Urinary bladder (tissue), 4 donors: Measurements from ENCODE around the gene SH3RF3. TPM values are rescaled to one million over a fixed set of nuclear protein-coding genes. Genes with fewer than 3 reads are reported as not detected.

Experiments
- DNase-seq: peaks from one replicate; pipeline ENCODE4 v3.0.0-alpha.2; 2015; ENCODE audit errors: extremely low spot score
- H3K27ac ChIP-seq: one replicate; pipeline ENCODE4 v1.5.1; 2013; ENCODE audit warnings: low read depth, mild to moderate bottlenecking, moderate library complexity
- H3K36me3 ChIP-seq: one replicate; pipeline ENCODE4 v1.6.1; 2013; ENCODE audit warnings: mild to moderate bottlenecking, moderate library complexity; ENCODE audit not compliant: insufficient read depth
- H3K4me1 ChIP-seq: one replicate; pipeline ENCODE4 v1.6.1; 2013; ENCODE audit warnings: mild to moderate bottlenecking, moderate library complexity; ENCODE audit not compliant: insufficient read depth
- H3K4me3 ChIP-seq: one replicate; pipeline ENCODE4 v1.5.1; 2013; ENCODE audit warnings: low read depth, low read length
- WGBS: extraction: QIAGEN DNeasy Blood & Tissue Kit; methylation state at CpG from one replicate; pipeline ENCODE4 v1.1.7; 2013; 5-methylcytosine and 5-hydroxymethylcytosine counted together
- polyA plus RNA-seq: library from polyadenylated mRNA; stranded (reverse); fragments of 200-250 nt; gene quantifications from one replicate; pipeline ENCODE4 v1.2.3, GENCODE V29; 2013
- total RNA-seq: library from RNA; depleted of rRNA; stranded (reverse); fragments of >200 nt; gene quantifications from one replicate; pipeline ENCODE4 v1.2.3, GENCODE V29; 2014
- donor health status: healthy with polysubstance abuse.
- donor health status: healthy.

Gene SH3RF3
- total and polyA plus RNA-seq, 2 donors = 3.6 to 12.6 TPM

DNA sequence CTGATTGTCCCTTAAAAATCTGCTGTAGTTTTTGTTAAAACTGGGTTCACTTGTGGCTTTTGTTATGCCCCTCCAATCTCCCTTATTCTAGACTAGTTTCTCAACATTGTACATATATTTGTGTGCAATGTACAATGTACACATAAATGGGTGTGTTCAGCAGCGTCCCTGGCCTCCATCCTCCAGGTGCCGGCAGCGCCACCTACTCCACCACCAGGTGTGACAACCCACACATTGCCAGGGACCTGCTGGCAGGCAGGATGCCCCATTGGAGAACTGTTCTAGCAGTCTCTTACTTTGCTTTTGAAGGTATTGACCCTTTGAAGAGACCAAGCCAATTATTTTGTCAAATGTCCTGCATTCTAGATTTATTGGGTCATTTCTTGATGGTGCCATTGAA is 75.4 kb downstream of the SH3RF3 start:
- no peak for DNase-seq
- Histone ChIP-seq H3K27ac (no peak overlapping the region), H3K36me3 (no peaks in the 10 kb centered on the region), H3K4me3 (no peak overlapping the region), H3K4me1 (no peaks in the 10 kb centered on the region)
- WGBS = 90% methylated on average over 3 of the region's 3 CpGs

DNA sequence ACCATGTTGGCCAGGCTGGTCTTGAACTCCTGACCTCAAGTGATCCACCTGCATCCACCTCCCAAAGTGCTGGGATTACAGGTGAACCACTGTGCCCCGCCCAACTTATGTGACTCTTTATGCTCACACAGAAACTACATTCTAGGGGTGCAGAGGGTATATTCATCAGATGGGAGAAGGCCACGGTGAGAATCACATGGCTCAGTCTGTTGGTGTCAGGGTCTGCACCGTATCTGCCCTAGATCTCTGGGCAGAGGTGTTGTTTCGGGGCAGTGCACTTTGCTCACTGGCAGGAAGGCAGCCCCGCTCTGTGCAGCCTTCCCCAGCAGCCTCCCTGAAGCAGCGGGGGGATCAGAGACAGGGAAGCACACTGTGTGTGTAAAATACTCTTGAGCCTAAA is 76.4 kb downstream of the SH3RF3 start:
- H3K4me1 ChIP-seq = no peaks in the 10 kb centered on the region
- 96% methylated on average over 6 of the region's 6 CpGs for whole genome bisulfite sequencing
- DNase-seq = no peak

DNA sequence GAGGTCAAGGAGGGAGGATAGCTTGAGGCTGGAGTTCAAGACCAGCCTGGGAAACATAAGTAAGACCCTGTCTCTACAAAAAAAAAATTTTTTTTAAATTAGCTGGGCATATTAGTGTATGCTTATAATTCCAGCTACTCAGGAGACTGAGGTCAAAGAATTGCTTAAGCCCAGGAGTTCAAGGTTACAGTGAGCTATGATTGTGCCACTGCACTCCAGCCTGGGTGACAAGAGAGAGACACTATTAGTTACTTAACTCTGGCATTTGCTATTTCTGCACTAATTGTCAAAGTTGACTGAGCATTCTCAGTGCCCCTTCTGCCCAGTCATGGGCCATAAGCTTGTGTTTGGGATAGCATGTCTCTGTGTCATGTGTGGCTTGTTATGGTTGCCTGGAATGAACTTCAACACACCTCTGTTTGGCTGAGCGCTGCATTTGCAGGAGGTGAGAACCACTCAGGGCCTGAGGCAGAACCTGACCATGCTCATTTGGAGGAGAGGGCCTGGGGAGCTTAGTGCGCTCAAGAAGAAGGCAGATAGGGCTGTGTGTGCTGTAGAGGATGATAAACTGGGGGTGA is 77.7 kb downstream of the SH3RF3 start:
- DNase-seq = no peak
- 98% methylated on average over 2 of the region's 2 CpGs for WGBS
- Histone ChIP-seq H3K27ac (no peak overlapping the region), H3K4me3 (no peak overlapping the region), H3K4me1 (no peaks in the 10 kb centered on the region), H3K36me3 (no peaks in the 10 kb centered on the region)

More for the DNA sequence above, 76.4 kb downstream of the SH3RF3 start:
- Histone ChIP-seq H3K27ac (no peak overlapping the region), H3K36me3 (no peaks in the 10 kb centered on the region), H3K4me3 (no peak overlapping the region)

DNA sequence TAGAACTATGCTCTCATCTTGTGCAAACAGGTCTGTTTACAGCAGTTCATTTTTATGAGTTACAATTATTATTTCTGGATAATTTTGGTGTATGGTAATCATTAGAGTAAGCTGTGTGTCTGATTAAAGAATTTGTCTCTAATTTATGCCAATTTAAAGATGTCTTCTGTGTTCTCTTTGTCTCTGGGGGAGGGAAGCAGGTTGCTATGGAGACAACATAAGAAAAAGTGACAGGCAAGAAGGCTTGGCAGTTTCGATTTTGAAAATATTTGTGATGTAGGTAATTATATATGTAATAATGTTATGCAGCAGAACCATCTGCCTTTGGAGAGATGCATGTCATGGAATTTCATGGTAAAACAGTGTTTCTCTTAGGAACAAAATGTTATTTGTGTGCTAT is 78.2 kb downstream of the SH3RF3 start:
- WGBS = 67% methylated on average over 1 of the region's 1 CpG
- Histone ChIP-seq H3K4me1 (no peaks in the 10 kb centered on the region), H3K36me3 (no peaks in the 10 kb centered on the region), H3K27ac (no peak overlapping the region), H3K4me3 (no peak overlapping the region)
- no peak for DNase-seq

DNA sequence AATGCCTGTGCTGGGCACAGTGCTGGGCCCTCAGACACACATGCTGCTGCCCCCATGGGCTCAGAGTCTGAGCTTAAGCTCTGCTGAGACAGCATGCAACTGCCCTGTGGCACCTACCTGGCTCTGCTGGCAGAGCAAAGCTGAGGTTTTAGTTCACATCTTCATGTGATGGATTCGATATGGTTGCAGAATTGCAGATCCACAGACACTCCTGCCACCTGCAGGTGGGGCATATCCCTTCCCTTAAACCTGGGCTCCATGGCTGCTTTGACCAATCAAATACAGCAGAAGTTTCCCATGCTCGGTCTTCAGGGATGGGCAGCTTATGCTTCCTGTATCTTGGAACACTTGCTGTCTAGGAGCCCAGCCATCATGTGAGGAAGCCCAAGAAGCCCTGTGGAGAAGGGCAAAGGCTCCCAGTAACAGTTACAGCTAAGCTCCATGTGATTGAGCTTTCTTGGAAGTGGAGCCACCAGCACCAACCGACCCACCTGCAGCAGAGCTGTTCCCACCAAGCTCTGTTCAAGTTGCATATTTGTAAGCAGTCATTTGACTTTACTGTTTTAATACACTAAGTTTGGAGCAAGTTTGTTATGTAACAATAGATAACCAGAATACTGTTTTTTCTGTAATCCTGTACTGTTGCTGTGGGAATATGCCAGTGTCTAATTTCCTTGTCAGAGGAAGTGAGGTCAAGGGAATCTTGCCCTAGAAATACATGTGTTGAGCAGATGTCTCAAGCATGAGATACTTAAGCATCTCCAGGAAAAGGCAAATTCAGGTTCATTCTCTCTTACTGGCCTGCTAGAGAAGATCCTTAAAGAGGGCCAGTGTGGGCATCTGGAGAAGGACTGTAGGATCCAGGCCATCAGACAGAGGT is 79.3 kb downstream of the SH3RF3 start:
- no peak overlapping the region for H3K27ac ChIP-seq
- DNase-seq = no peak

DNA sequence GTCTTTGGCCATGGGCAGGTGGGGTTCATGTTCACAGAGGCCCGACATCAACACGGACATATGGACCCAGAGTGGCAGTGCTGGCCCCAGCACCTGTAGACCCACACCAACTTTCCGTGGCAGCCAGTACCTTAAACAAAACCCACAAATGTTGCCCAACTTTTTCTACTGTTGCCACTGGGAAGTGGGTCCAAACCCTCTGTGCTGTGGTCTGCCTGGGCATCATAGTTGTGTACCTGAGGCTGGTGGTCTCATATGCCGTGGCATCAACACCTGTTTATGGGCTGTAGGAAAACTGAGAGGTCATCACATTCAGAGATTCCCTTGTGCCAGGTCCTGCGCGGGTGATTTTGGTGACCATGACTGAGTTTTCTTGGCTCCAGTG is 79.9 kb downstream of the SH3RF3 start:
- no peak for DNase-seq
- Histone ChIP-seq H3K27ac (no peak overlapping the region), H3K36me3 (no peaks in the 10 kb centered on the region), H3K4me1 (no peaks in the 10 kb centered on the region), H3K4me3 (no peak overlapping the region)
- WGBS = 91% methylated on average over 6 of the region's 6 CpGs

More for the DNA sequence above, 79.3 kb downstream of the SH3RF3 start:
- Histone ChIP-seq H3K4me1 (no peaks in the 10 kb centered on the region), H3K4me3 (no peak overlapping the region), H3K36me3 (no peaks in the 10 kb centered on the region)
- 93% methylated on average over 3 of the region's 3 CpGs for WGBS

DNA sequence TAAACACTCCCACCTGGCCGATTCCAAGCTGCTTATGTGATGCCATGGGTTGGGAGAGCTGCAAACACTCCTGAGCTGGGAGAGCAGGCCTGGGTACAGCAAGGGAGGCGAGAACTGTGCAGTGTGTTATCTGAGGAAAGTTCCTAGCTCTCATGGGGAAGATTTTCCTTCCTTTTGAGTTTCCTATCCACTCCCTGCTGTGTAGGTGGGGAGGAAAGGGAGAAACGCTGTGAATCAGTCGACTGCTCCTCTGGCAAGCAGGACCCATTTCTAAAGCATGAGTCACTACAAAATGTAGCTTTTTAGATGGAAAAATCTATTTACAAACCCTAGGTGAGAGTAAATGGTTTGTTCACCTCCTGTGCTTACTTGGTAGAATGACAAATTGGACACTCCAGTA is 80.4 kb downstream of the SH3RF3 start:
- H3K4me1 ChIP-seq = no peaks in the 10 kb centered on the region
- H3K27ac ChIP-seq = no peak overlapping the region
- no peak overlapping the region for H3K4me3 ChIP-seq
- no peaks in the 10 kb centered on the region for H3K36me3 ChIP-seq
- DNase-seq = no peak
- 41% methylated on average over 4 of the region's 4 CpGs for WGBS

DNA sequence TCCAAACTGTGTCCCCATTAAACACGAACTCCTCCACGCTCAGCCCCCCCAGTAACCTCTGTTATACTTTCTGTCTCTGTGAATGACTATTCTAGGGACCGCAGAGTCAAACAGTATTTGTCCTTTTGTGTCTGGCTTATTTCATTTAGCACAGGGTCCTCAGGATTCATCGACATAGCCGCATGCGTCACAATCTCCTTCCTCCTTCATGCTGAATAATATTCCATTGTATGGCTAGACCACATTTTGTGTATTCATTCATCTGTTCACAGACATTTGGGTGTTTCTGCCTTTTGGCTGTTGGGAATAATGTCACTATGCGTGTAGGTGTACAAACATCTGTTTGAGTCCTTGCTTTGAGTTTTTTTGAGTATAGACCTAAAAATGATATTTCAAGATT is 80.9 kb downstream of the SH3RF3 start:
- no peak for DNase-seq
- 89% methylated on average over 7 of the region's 7 CpGs for WGBS
- no peak overlapping the region for H3K27ac ChIP-seq

DNA sequence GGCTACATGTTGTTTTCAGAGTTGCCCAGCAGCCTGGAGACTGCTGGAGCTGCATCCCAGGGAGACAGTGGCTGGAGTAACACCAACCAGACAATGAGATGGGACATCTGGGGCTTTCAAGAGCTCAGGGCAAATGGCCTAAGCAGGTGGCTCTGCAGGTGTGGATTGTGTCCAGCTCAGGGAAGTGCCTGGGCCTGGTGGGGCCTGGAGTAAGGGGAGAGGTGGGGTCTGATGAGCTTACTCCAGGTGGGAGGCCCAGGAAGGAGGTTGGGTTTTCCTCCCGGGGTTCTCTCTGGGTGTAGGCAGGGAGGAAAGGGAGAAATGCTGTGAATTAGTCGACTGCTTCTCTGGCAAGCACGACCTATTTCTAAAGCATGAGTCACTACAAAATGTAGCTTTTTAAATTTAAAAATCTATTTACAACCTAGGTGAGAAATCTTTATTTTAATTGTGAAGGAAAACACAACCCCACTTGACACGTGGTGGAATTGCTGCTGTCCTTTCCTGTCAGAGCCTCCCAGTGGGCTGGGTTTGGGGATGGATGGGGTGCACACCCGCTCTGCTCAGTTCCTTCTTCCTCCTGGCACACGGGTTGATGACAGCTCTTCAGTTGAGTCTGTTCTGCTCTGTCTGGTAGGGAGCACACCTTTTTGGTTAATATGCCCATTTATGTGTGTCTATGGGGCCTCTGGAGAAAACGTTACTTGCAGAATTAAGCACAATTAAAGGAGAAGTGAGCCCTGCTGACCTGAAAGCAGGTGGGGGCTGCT is 81.6 kb downstream of the SH3RF3 start:
- no peaks in the 10 kb centered on the region for H3K36me3 ChIP-seq
- H3K4me3 ChIP-seq = no peak overlapping the region
- H3K27ac ChIP-seq = no peak overlapping the region
- DNase-seq = no peak
- WGBS = 57% methylated on average over 7 of the region's 7 CpGs
- H3K4me1 ChIP-seq = no peaks in the 10 kb centered on the region

More for the DNA sequence above, 80.9 kb downstream of the SH3RF3 start:
- Histone ChIP-seq H3K4me3 (no peak overlapping the region), H3K36me3 (no peaks in the 10 kb centered on the region), H3K4me1 (no peaks in the 10 kb centered on the region)

DNA sequence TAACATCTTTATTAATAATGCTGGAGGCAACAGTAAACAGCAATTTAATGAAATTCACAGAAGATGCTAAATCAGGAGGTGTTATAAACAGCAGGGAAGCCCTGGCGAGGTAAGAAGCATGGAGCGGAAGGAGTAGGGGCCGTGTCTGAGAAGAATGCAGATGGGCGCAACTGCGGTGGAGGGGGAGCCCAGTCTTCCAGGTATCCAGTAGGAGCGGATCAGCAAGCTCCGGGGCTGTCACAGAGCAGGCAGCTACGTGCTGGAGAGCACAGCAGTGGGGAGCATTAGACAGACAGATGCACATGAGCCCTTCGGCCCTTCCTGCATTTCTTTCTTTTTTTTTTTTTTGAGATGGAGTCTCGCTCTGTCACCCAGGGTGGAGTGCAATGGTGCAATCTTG is 82.3 kb downstream of the SH3RF3 start:
- Histone ChIP-seq H3K4me3 (no peak overlapping the region), H3K4me1 (no peaks in the 10 kb centered on the region), H3K27ac (no peak overlapping the region), H3K36me3 (no peaks in the 10 kb centered on the region)
- no peak for DNase-seq
- 90% methylated on average over 10 of the region's 10 CpGs for WGBS

DNA sequence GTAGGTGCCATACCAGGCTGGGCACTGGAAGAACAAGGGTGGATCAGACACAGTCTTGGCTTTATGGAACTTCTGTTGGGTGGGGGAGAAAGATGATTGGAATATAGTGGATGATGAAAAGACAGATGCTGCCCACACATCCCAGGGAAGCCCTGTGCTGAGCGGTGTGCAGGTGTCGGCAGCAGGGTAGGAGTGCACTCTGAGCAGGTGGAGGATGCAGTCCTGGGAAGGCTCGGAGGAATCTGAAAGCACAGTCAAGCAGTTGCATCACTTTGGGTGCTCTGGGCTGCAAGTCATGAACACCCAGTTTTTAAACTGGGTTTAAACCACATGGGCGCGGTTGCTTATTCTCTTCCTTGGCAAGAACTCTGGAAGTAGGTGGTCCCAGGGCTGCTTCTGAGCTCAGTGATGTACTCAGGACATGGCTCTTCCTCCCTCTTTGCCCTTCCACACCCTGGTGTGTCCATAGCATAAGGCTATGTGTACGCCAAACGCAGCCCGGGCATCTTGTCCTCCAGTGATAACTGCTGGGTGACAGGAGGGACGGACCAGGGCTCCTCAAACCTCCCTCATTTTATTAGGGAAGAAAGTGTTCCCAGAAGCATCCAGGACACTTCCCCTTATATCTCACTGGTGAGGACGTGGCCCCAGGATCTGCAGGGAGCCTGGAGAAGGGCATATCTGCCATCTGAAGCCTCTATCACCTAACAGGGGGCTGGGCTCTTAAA is 84.0 kb downstream of the SH3RF3 start:
- Histone ChIP-seq H3K36me3 (no peaks in the 10 kb centered on the region), H3K27ac (no peak overlapping the region), H3K4me3 (no peak overlapping the region), H3K4me1 (no peaks in the 10 kb centered on the region)
- 97% methylated on average over 10 of the region's 10 CpGs for whole genome bisulfite sequencing
- DNase-seq = no peak

DNA sequence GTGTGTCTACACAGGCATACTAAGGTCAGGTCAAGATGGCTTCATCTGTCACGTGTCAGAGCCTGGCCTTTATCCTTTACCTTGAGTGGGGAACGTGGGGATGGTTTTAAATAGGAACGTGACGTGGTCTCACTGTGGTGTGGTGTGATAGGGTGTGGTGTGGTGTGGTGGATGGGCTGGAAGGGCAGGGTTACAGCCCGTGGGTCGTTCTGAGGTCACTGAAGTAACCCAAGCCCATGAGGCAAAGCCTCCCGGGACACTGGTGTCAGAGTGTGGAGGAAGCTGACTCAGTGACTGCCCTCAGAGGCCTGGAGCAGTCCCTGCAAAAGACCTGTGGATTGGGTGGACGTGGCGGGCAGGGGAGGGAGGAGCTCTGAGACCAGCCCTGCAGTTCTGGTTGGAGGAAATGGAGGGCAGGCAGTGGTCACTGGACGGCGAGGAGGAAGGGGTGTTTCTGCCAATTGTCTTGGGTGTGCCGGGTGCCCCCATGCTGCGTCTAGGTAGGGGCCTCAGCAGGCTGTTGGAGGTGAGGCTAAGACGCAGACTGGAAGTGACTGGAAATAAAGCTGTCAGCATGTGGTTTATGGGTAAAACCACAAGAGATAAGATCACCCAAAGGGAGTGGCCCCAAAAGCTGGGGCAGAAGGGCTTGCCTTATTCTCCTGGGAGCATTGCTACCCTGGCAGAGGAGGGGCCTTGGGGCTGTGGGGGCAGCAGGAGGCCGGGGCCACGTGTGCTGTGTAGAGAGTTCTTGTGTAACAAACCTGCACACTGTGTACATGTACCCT is 84.8 kb downstream of the SH3RF3 start:
- WGBS = 75% methylated on average over 16 of the region's 16 CpGs

More for the DNA sequence above, 84.8 kb downstream of the SH3RF3 start:
- Histone ChIP-seq H3K27ac (no peak overlapping the region), H3K4me1 (no peaks in the 10 kb centered on the region), H3K36me3 (no peaks in the 10 kb centered on the region), H3K4me3 (no peak overlapping the region)
- peak; percentile 59 for DNase-seq
